H1 (cell line): ENCODE measurements around the gene TMEM235. TPM values are rescaled to one million over a fixed set of nuclear protein-coding genes. Genes with fewer than 3 reads are reported as not detected.

Experiments
- CTCF ChIA-PET: fragments of 300-600 bp; sonication (Branson Sonifier 250); formaldehyde crosslinking; loops from one replicate; lab custom pipeline; 2021; ENCODE audit not compliant: partially characterized antibody; lab: Charles Lee
- POLR2A ChIA-PET: fragments of 300-600 bp; sonication (Branson Sonifier 250); formaldehyde crosslinking; loops from one replicate; lab custom pipeline; 2021; ENCODE audit warnings: inconsistent platforms; ENCODE audit not compliant: partially characterized antibody; lab: Charles Lee
- DNase-seq, 2 experiments: peaks; one replicate each; pipeline versions ENCODE4 v3.0.0 to v3.0.0-alpha.2; 2010 to 2022; ENCODE audit warnings: low spot score in 2 of 2, low read depth in 1 of 2, mixed read lengths in 1 of 2
- FAIRE-seq: peaks from 2 replicates; lab custom pipeline; 2011; peaks lifted over from hg19 to GRCh38; lab: Jason Lieb, UNC
- H2AFZ ChIP-seq: 2 replicates; pipeline ENCODE4 v1.8.1; 2012; ENCODE audit warnings: low read length, inconsistent platforms
- H2AK5ac ChIP-seq: 2 replicates; pipeline ENCODE4 v1.6.1; 2013; ENCODE audit warnings: low read depth, low read length
- H2BK120ac ChIP-seq: replicated peaks from 2 replicates; pipeline ENCODE3; 2013; ENCODE audit warnings: low read depth, low read length, inconsistent platforms
- H2BK12ac ChIP-seq: 2 replicates; pipeline ENCODE4 v1.6.1; 2013; ENCODE audit warnings: low read depth, low read length
- H2BK15ac ChIP-seq: 2 replicates; pipeline ENCODE4 v1.6.1; 2013; ENCODE audit warnings: low read length
- H2BK20ac ChIP-seq: 2 replicates; pipeline ENCODE4 v1.6.1; 2013; ENCODE audit warnings: low read length
- H2BK5ac ChIP-seq: 2 replicates; pipeline ENCODE4 v1.6.1; 2013; ENCODE audit warnings: low read depth, low read length
- H3K14ac ChIP-seq: 2 replicates; pipeline ENCODE4 v1.6.1; 2013; ENCODE audit warnings: inconsistent platforms; ENCODE audit not compliant: insufficient read length
- H3K18ac ChIP-seq: 2 replicates; pipeline ENCODE4 v1.6.1; 2013; ENCODE audit warnings: low read length; ENCODE audit errors: extremely low read depth
- H3K23ac ChIP-seq: 2 replicates; pipeline ENCODE4 v1.6.1; 2013; ENCODE audit warnings: inconsistent platforms; ENCODE audit not compliant: insufficient read length
- H3K23me2 ChIP-seq: 2 replicates; pipeline ENCODE4 v1.6.1; 2013; ENCODE audit warnings: low read depth, low read length
- H3K27ac ChIP-seq: 2 replicates; pipeline ENCODE4 v1.6.1; 2011; ENCODE audit warnings: low read depth, low read length, inconsistent platforms
- H3K27me3 ChIP-seq, 4 experiments: replicated peaks in 1 of 4; 1 replicate in 1 of 4; 2 replicates in 3 of 4; pipeline versions ENCODE4 v1.6.1 to v1.8.1; 2011 to 2013; ENCODE audit warnings: low read length in 3 of 4, mild to moderate bottlenecking in 3 of 4, inconsistent platforms in 2 of 4, mixed read lengths in 2 of 4, moderate library complexity in 1 of 4; ENCODE audit not compliant: control insufficient read depth in 3 of 4, insufficient read depth in 3 of 4; ENCODE audit errors: extremely low read depth in 1 of 4
- H3K36me3 ChIP-seq, 4 experiments: 2 replicates each; pipeline versions ENCODE4 v1.6.1 to v1.8.1; 2011 to 2013; ENCODE audit warnings: mild to moderate bottlenecking in 4 of 4, low read length in 3 of 4, moderate library complexity in 2 of 4, control low read depth in 1 of 4, inconsistent platforms in 1 of 4; ENCODE audit not compliant: insufficient read depth in 4 of 4, control insufficient read depth in 2 of 4
- H3K4ac ChIP-seq: replicated peaks from 2 replicates; pipeline ENCODE3; 2013; ENCODE audit warnings: low read length, low read depth, mixed read lengths, inconsistent platforms; ENCODE audit not compliant: insufficient read length
- H3K4me1 ChIP-seq, 4 experiments: replicated peaks in 1 of 4; 1 replicate in 1 of 4; 2 replicates in 3 of 4; pipeline versions ENCODE4 v1.6.1 to v1.8.1; 2011 to 2013; ENCODE audit warnings: low read length in 3 of 4, inconsistent platforms in 2 of 4, mixed read lengths in 1 of 4; ENCODE audit not compliant: insufficient read depth in 4 of 4, control insufficient read depth in 3 of 4
- H3K4me2 ChIP-seq, 2 experiments: 2 replicates each; pipeline versions ENCODE4 v1.6.1 to v1.8.1; 2011 to 2013; ENCODE audit warnings: low read depth in 2 of 2, low read length in 2 of 2, control low read depth in 1 of 2, inconsistent platforms in 1 of 2, mild to moderate bottlenecking in 1 of 2; ENCODE audit not compliant: insufficient read depth in 1 of 2
- H3K4me3 ChIP-seq, 4 experiments: fragments of 200-600, 300-600 bp in 1 of 4; sonication (generic), shearing (Covaris generic), sonication (Bioruptor Twin) in 1 of 4; 2 replicates each; pipeline versions ENCODE4 v1.5.1 to v1.8.1; 2011 to 2016; ENCODE audit warnings: low read length in 4 of 4, low read depth in 3 of 4, control low read depth in 2 of 4, inconsistent platforms in 2 of 4, mild to moderate bottlenecking in 2 of 4, mixed read lengths in 1 of 4, moderate library complexity in 1 of 4; ENCODE audit not compliant: insufficient read depth in 2 of 4; ENCODE audit errors: extremely low read depth in 1 of 4
- H3K56ac ChIP-seq: replicated peaks from 2 replicates; pipeline ENCODE3; 2013; ENCODE audit warnings: low read depth, mild to moderate bottlenecking, mixed read lengths, low read length, inconsistent platforms; ENCODE audit not compliant: insufficient read length
- H3K79me1 ChIP-seq: 2 replicates; pipeline ENCODE4 v1.6.1; 2013; ENCODE audit warnings: low read depth, low read length, control low read depth
- H3K79me2 ChIP-seq, 2 experiments: 2 replicates each; pipeline versions ENCODE4 v1.6.1 to v1.8.1; 2012 to 2013; ENCODE audit warnings: low read length in 2 of 2, mild to moderate bottlenecking in 2 of 2, inconsistent platforms in 1 of 2; ENCODE audit not compliant: insufficient read depth in 2 of 2, control insufficient read depth in 1 of 2
- H3K9ac ChIP-seq, 4 experiments: replicated peaks in 1 of 4; 1 replicate in 1 of 4; 2 replicates in 3 of 4; pipeline versions ENCODE4 v1.6.1 to v1.8.1; 2011 to 2013; ENCODE audit warnings: low read depth in 3 of 4, low read length in 3 of 4, control low read depth in 2 of 4, mild to moderate bottlenecking in 2 of 4, moderate library complexity in 2 of 4, inconsistent platforms in 1 of 4; ENCODE audit errors: extremely low read depth in 1 of 4
- H3K9me3 ChIP-seq, 2 experiments: 2 replicates each; pipeline versions ENCODE4 v1.6.1 to v1.8.1; 2012 to 2013; ENCODE audit warnings: mild to moderate bottlenecking in 2 of 2, moderate library complexity in 2 of 2, control low read depth in 1 of 2, inconsistent platforms in 1 of 2, low read depth in 1 of 2, low read length in 1 of 2, mixed read lengths in 1 of 2; ENCODE audit not compliant: insufficient read depth in 2 of 2
- H4K20me1 ChIP-seq, 2 experiments: replicated peaks in 1 of 2; 2 replicates each; pipeline versions ENCODE3 to v1.8.1; 2011 to 2013; ENCODE audit warnings: inconsistent platforms in 2 of 2, low read length in 2 of 2, mild to moderate bottlenecking in 1 of 2; ENCODE audit not compliant: insufficient read depth in 2 of 2, control insufficient read depth in 1 of 2
- H4K5ac ChIP-seq: 2 replicates; pipeline ENCODE4 v1.6.1; 2013; ENCODE audit warnings: low read length, low read depth, mixed read lengths, inconsistent platforms; ENCODE audit not compliant: insufficient read length
- H4K8ac ChIP-seq: 2 replicates; pipeline ENCODE4 v1.8.0; 2013; ENCODE audit warnings: mild to moderate bottlenecking, moderate library complexity, low read length, inconsistent platforms; ENCODE audit not compliant: insufficient read depth; ENCODE audit errors: extremely low read depth
- H4K91ac ChIP-seq: replicated peaks from 2 replicates; pipeline ENCODE3; 2013; ENCODE audit warnings: low read length, mixed read lengths, inconsistent platforms; ENCODE audit not compliant: insufficient read length
- ATF2 ChIP-seq: IDR thresholded peaks from 2 replicates; pipeline ENCODE4 v1.6.1; 2012; ENCODE audit warnings: low read length, inconsistent platforms
- BCL11A ChIP-seq, 2 experiments: IDR thresholded peaks; one replicate each; pipeline ENCODE4 v1.6.1; 2011; ENCODE audit warnings: low read depth in 2 of 2, low read length in 2 of 2, mild to moderate bottlenecking in 2 of 2
- CREB1 ChIP-seq: IDR thresholded peaks from 2 replicates; pipeline ENCODE4 v1.6.1; 2012; ENCODE audit warnings: inconsistent platforms
- GTF2F1 ChIP-seq: IDR thresholded peaks from 2 replicates; pipeline ENCODE4 v1.6.1; 2012; ENCODE audit warnings: low read depth, low read length, improper control_type of control experiment, borderline replicate concordance
- MAFK ChIP-seq: IDR thresholded peaks from 2 replicates; pipeline ENCODE4 v1.6.1; 2012; ENCODE audit warnings: low read depth, mild to moderate bottlenecking, improper control_type of control experiment, low read length
- POU5F1 ChIP-seq: IDR thresholded peaks from 2 replicates; pipeline ENCODE4 v1.6.1; 2011; ENCODE audit warnings: low read depth, mild to moderate bottlenecking, low read length, moderate library complexity
- RAD21 ChIP-seq, 2 experiments: IDR thresholded peaks in 1 of 2; conservative IDR thresholded peaks in 1 of 2; 2 replicates each; pipeline ENCODE4 v1.6.1; 2011; ENCODE audit warnings: low read depth in 2 of 2, low read length in 2 of 2, improper control_type of control experiment in 1 of 2, inconsistent platforms in 1 of 2, mild to moderate bottlenecking in 1 of 2, moderate library complexity in 1 of 2
- RFX5 ChIP-seq: IDR thresholded peaks from 2 replicates; pipeline ENCODE4 v1.6.1; 2011; ENCODE audit warnings: low read depth, low read length, improper control_type of control experiment, borderline replicate concordance
- SAP30 ChIP-seq: fragments of 300-600 bp; sonication (generic); IDR thresholded peaks from 2 replicates; pipeline ENCODE4 v1.7.1; 2012; ENCODE audit warnings: low read length, moderate library complexity, mild to moderate bottlenecking, inconsistent platforms; ENCODE audit not compliant: insufficient read depth, insufficient replicate concordance
- SIN3A ChIP-seq, 2 experiments: IDR thresholded peaks in 1 of 2; conservative IDR thresholded peaks in 1 of 2; 2 replicates each; pipeline ENCODE4 v1.6.1; 2011 to 2012; ENCODE audit warnings: low read length in 2 of 2, improper control_type of control experiment in 1 of 2, low read depth in 1 of 2, mild to moderate bottlenecking in 1 of 2
- SP1 ChIP-seq: IDR thresholded peaks from 2 replicates; pipeline ENCODE4 v1.6.1; 2011; ENCODE audit warnings: low read depth, low read length
- TCF12 ChIP-seq: IDR thresholded peaks from 2 replicates; pipeline ENCODE4 v1.6.1; 2011; ENCODE audit warnings: low read depth, mild to moderate bottlenecking, low read length
- WGBS, 2 experiments: shearing (Covaris generic) in 1 of 2; methylation state at CpG; one replicate each; pipeline versions ENCODE4 v1.1.6 to v1.1.7; 2013 to 2015; ENCODE audit warnings: low lambda C conversion rate in 2 of 2, mixed read lengths in 2 of 2, inconsistent platforms in 1 of 2, low coverage in 1 of 2, missing lambda C conversion rate in 1 of 2; ENCODE audit not compliant: insufficient replicate concordance in 2 of 2, insufficient coverage in 1 of 2, insufficient read length in 1 of 2; ENCODE audit errors: extremely low coverage in 1 of 2, missing lambda C conversion rate in 1 of 2; 5-methylcytosine and 5-hydroxymethylcytosine counted together
- polyA plus RNA-seq, 7 experiments: library from polyadenylated mRNA; depleted of rRNA in 3 of 7; stranded (reverse) in 5 of 7; unstranded in 2 of 7; fragments of >200 nt in 5 of 7; fragments of 200-250 nt in 2 of 7; gene quantifications; 1 replicate in 5 of 7; 2 replicates in 1 of 7; 4 replicates in 1 of 7; pipeline versions ENCODE4 v1.2.1 to v1.2.3, GENCODE V29; 2011 to 2013; ENCODE audit warnings: missing spikeins in 2 of 7, mixed read lengths in 2 of 7
- total RNA-seq: library from RNA; stranded (reverse); fragmentation: NEBNext Ultra II Directional; extraction: Animal tissue kit (Norgen Biotek cat#: 25700); gene quantifications from 2 replicates; pipeline ENCODE4 v1.2.1, GENCODE V29; 2021

The TMEM235 gene
- total and polyA plus RNA-seq, 2 of the 8 experiments (the other 6 are each of a cell fraction or from before 2014, with no cell fraction given): 0.05 to 0.15 TPM

GRCh38 chr17:78210111-78210510 is 21.3 kb upstream of the TMEM235 start:
- H2BK20ac ChIP-seq: no peak overlapping the region
- H3K23me2 ChIP-seq: peaks cover 4% of the 10 kb centered on the region; the same call in 1 of the 2 replicates
- DNase-seq (no peak), FAIRE-seq (no peak)
- peaks cover 4% of the 10 kb centered on the region for H3K79me1 ChIP-seq
- H3K14ac ChIP-seq: no peak overlapping the region
- H3K4me2 ChIP-seq: no peak overlapping the region
- no peaks in the 10 kb centered on the region for H3K27me3 ChIP-seq
- H3K9me3 ChIP-seq: no peaks in the 10 kb centered on the region
- no peak overlapping the region for H2BK15ac ChIP-seq
- H4K91ac ChIP-seq: no peak overlapping the region
- no peak overlapping the region for H3K23ac ChIP-seq
- peaks cover 0 to 4% (median 1%) of the 10 kb centered on the region in 4 experiments; a peak in 4 of 7 replicates for H3K4me1 ChIP-seq
- WGBS, 2 experiments: 90% methylated on average over 10 of the region's 10 CpGs; no CpG with 5 or more reads in 1 of the 2 experiments
- CTCF ChIA-PET: interaction anchor here (1.0 kb wide), 1 partner anchor 34 kb away, joined by 3 read pairs; no protein-coding TSS in a partner anchor
- H2AK5ac ChIP-seq: no peak overlapping the region
- no peak overlapping the region for H3K4ac ChIP-seq
- H4K20me1 ChIP-seq: no peaks in the 10 kb centered on the region
- no peak overlapping the region for H2BK12ac ChIP-seq
- POLR2A ChIA-PET: interaction anchor here (1.4 to 5.8 kb wide), 2 partner anchors 10 to 23 kb away, joined by 7 to 36 read pairs; partner anchors contain the start of genes AFMID and TK1
- H3K56ac ChIP-seq: no peak overlapping the region
- no peak overlapping the region for H4K8ac ChIP-seq
- H3K36me3 ChIP-seq: peaks cover 0 to 4% (median 0%) of the 10 kb centered on the region in 4 experiments; a peak in 1 of 8 replicates
- no peak overlapping the region for H3K27ac ChIP-seq
- peaks cover 6 to 10% of the 10 kb centered on the region in 2 experiments for H3K79me2 ChIP-seq
- H3K18ac ChIP-seq: no peak overlapping the region
- H2BK120ac ChIP-seq: no peak overlapping the region
- no peak overlapping the region for H3K4me3 ChIP-seq
- no peak overlapping the region for H4K5ac ChIP-seq
- no peak overlapping the region for H3K9ac ChIP-seq
- H2AFZ ChIP-seq: no peak overlapping the region
- no peak overlapping the region for H2BK5ac ChIP-seq
- no peak for TF ChIP-seq SP1
- TF ChIP-seq RFX5: no peak
- no peak for TF ChIP-seq ATF2
- no peak for TF ChIP-seq SIN3A (conservative IDR thresholded peaks at IDR 0.05 in 1 of 2, IDR thresholded peaks at IDR 0.05 in 1 of 2; ENCODE audit: low read depth in 1 of 2, low read length in 2 of 2)
- no peak for TF ChIP-seq GTF2F1
- TF ChIP-seq POU5F1: no peak
- no peak for TF ChIP-seq SAP30
- TF ChIP-seq CREB1: no peak
- TF ChIP-seq RAD21 (IDR thresholded peaks at IDR 0.05 in 1 of 2, conservative IDR thresholded peaks at IDR 0.05 in 1 of 2; ENCODE audit: low read depth in 2 of 2, low read length in 2 of 2): no peak
- no peak for TF ChIP-seq BCL11A (IDR thresholded peaks at IDR 0.05; ENCODE audit: low read depth in 2 of 2, low read length in 2 of 2)
- no peak for TF ChIP-seq MAFK
- TF ChIP-seq TCF12: no peak
